Measurements from ENCODE around the gene BMF.

Gene BMF

GRCh38 chr15:40111888-40112287 lies 3.2 kb upstream of the BMF start:
- TF ChIP-seq CTCF (IDR thresholded peaks at IDR 0.05; ENCODE audit: low read depth, low read length, missing control alignments): no peak
- Histone ChIP-seq H3K36me3 (replicated peaks) (no peaks in the 10 kb centered on the region), H3K4me3 (ENCODE audit: low read depth, low read length) (no peak overlapping the region), H3K27me3 (replicated peaks) (peaks cover 2% of the 10 kb centered on the region), H3K27ac (no peak overlapping the region)
- DNase-seq: no peak
- in situ Hi-C loops (cut with HindIII; ENCODE audit: low pct_ligation_motif_present, low sequenced_read_pairs): no loop called here

- Histone ChIP-seq H3K36me3 (replicated peaks) (no peaks in the 10 kb centered on the region), H3K4me3 (ENCODE audit: low read depth, low read length) (no peak overlapping the region), H3K27ac (no peak overlapping the region), H3K27me3 (replicated peaks) (peaks cover 2% of the 10 kb centered on the region)
- TF ChIP-seq CTCF (IDR thresholded peaks at IDR 0.05; ENCODE audit: low read depth, low read length, missing control alignments): no peak
- no peak for DNase-seq
- in situ Hi-C loops (cut with HindIII; ENCODE audit: low pct_ligation_motif_present, low sequenced_read_pairs): no loop called here
Observed at GRCh38 chr15:40110866-40111550, 2.3 kb upstream of the BMF start.

GRCh38 chr15:40108061-40108854 lies 421 bp downstream of the BMF start:
- TF ChIP-seq CTCF (IDR thresholded peaks at IDR 0.05; ENCODE audit: low read depth, low read length, missing control alignments): no peak
- no peaks in the 10 kb centered on the region for H3K27me3 ChIP-seq (replicated peaks)
- peak overlapping the region; percentile 50 for H3K27ac ChIP-seq
- in situ Hi-C loops (cut with HindIII; ENCODE audit: low pct_ligation_motif_present, low sequenced_read_pairs): loop anchor here (10.0 kb wide), 1 partner anchor 63 kb away; no protein-coding TSS in a partner anchor
- no peaks in the 10 kb centered on the region for H3K36me3 ChIP-seq (replicated peaks)
- no peak for DNase-seq
- H3K4me3 ChIP-seq (ENCODE audit: low read depth, low read length): peak overlapping the region; percentile 80

GRCh38 chr15:40106203-40107161 lies 2.2 kb downstream of the BMF start:
- in situ Hi-C loops (cut with HindIII; ENCODE audit: low pct_ligation_motif_present, low sequenced_read_pairs): loop anchor here (10.0 kb wide), 1 partner anchor 62 kb away; no protein-coding TSS in a partner anchor
- TF ChIP-seq CTCF (IDR thresholded peaks at IDR 0.05; ENCODE audit: low read depth, low read length, missing control alignments): no peak
- Histone ChIP-seq H3K27ac (no peak overlapping the region), H3K27me3 (replicated peaks) (no peaks in the 10 kb centered on the region), H3K4me3 (ENCODE audit: low read depth, low read length) (no peak overlapping the region), H3K36me3 (replicated peaks) (no peaks in the 10 kb centered on the region)
- DNase-seq: no peak

GRCh38 chr15:40105517-40106202 lies 3.0 kb downstream of the BMF start:
- Histone ChIP-seq H3K36me3 (replicated peaks) (no peaks in the 10 kb centered on the region), H3K4me3 (ENCODE audit: low read depth, low read length) (no peak overlapping the region), H3K27ac (no peak overlapping the region), H3K27me3 (replicated peaks) (no peaks in the 10 kb centered on the region)
- in situ Hi-C loops (cut with HindIII; ENCODE audit: low pct_ligation_motif_present, low sequenced_read_pairs): loop anchor here (10.0 kb wide), 1 partner anchor 61 kb away; no protein-coding TSS in a partner anchor
- no peak for DNase-seq
- TF ChIP-seq CTCF (IDR thresholded peaks at IDR 0.05; ENCODE audit: low read depth, low read length, missing control alignments): no peak
